ENCODE measurements around the gene ZNF433.
"Not testable (repeated sequence)": the region's sequence is repeated elsewhere in the genome, so short reads cannot be mapped to it uniquely, and the experiment has no call there.

- TF ChIP-seq CTCF, POLR2AphosphoS5 (IDR thresholded peaks at IDR 0.05): not testable (repeated sequence)
Measured at GRCh38 chr19:12076331-12076730, 40.9 kb upstream of the ZNF433 start.
